Skeletal muscle cell (primary cell): Measurements from ENCODE around the gene UBQLN4.
A peak's percentile ranks its signal among the peaks of the same experiment; 100 is the strongest.
"Not testable (repeated sequence)": the region's sequence is repeated elsewhere in the genome, so short reads cannot be mapped to it uniquely, and the experiment has no call there.

Experiments
- DNase-seq: peaks from one replicate; pipeline ENCODE4 v3.0.0-alpha.2; 2010; ENCODE audit warnings: low read depth
- H3K4me3 ChIP-seq: 2 replicates; pipeline ENCODE4 v1.5.1; 2011; ENCODE audit warnings: low read depth, mild to moderate bottlenecking, control low read depth, low read length, moderate library complexity

The UBQLN4 gene

GRCh38 chr1:156081917-156082308 lies 28.3 kb upstream of the UBQLN4 start:
- DNase-seq: no peak
- peak overlapping the region; percentile 85 for H3K4me3 ChIP-seq

GRCh38 chr1:156081180-156081916 lies 27.8 kb upstream of the UBQLN4 start:
- DNase-seq: no peak
- H3K4me3 ChIP-seq: peak overlapping the region; percentile 85

GRCh38 chr1:156080863-156081179 lies 27.2 kb upstream of the UBQLN4 start:
- peak overlapping the region; percentile 85 for H3K4me3 ChIP-seq

GRCh38 chr1:156080241-156080862 lies 26.8 kb upstream of the UBQLN4 start:
- DNase-seq: no peak
- H3K4me3 ChIP-seq: peak overlapping the region; percentile 85

More at GRCh38 chr1:156080863-156081179, 27.2 kb upstream of the UBQLN4 start:
- DNase-seq: no peak

- H3K4me3 ChIP-seq: peak overlapping the region; percentile 85
- no peak for DNase-seq
These were observed 26.2 kb upstream of the UBQLN4 start for GRCh38 chr1:156079762-156080161.

GRCh38 chr1:156078728-156079127 lies 25.1 kb upstream of the UBQLN4 start:
- no peak for DNase-seq
- H3K4me3 ChIP-seq: no peak overlapping the region

DNA sequence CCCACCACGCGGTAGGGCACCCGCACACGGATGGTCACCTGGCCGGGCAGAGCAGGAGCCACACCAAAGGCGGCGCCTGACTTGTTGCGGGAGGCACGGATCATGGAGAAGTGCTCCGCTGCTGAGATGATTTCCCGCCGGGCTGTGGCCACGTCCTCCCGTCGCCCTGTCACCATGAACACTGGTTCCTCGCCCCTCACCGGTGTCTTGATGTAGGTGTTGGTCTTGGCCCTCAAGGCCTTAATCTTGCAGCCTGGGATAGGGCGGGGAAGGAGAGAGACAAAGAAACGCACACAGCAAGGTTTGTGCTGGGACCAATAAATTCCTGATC lies 23.8 kb upstream of the UBQLN4 start:
- no peak for DNase-seq
- no peak overlapping the region for H3K4me3 ChIP-seq

GRCh38 chr1:156076609-156077429 lies 23.2 kb upstream of the UBQLN4 start:
- no peak for DNase-seq
- H3K4me3 ChIP-seq: peak overlapping the region; percentile 20

- no peak for DNase-seq
- no peak overlapping the region for H3K4me3 ChIP-seq
These were observed 22.2 kb upstream of the UBQLN4 start for GRCh38 chr1:156075775-156076204.

DNA sequence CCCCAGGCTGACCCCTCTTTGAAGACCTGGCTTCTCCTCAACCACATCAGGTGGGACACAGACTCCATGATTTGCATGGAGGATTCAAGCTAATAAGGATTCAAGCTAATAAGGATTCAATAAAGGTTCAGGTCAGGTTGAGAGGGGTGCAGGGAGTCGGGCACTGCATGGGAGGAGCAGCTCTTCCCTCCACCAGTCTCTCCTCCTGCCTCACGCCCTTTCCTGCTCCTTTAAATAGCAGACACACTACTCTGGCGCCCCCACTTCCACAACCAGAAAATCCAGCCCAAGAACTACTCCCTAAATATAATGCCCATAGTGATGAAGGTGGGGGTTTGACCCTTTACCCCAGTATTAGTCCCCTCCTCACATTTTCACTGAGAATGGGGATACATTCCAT lies 21.6 kb upstream of the UBQLN4 start:
- no peak for DNase-seq
- H3K4me3 ChIP-seq: no peak overlapping the region

DNA sequence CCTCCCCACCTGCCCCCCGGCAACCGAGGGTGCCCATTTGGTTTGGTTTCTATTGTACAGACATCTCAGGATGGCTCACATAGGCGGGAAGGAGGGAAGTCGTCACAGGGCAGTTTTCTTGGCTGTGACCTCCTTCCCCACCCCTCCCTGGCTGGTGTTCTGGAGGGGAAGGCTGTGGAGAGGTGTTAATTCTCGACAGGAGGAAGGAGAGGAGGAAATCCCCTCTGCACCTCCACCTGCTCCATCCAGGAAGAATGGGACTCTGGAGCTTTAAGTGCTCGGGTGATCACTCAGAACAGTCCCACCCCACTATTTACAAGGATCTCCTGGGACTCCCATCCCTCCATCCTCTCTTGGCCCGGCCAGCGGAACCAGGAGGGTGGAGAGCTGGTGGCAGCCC lies 21.1 kb upstream of the UBQLN4 start:
- no peak for DNase-seq
- H3K4me3 ChIP-seq: no peak overlapping the region

GRCh38 chr1:156073740-156074139 lies 20.1 kb upstream of the UBQLN4 start:
- DNase-seq: no peak
- H3K4me3 ChIP-seq: no peak overlapping the region

- H3K4me3 ChIP-seq: no peak overlapping the region
- DNase-seq: no peak
These were observed 19.6 kb upstream of the UBQLN4 start for GRCh38 chr1:156073110-156073687.

DNA sequence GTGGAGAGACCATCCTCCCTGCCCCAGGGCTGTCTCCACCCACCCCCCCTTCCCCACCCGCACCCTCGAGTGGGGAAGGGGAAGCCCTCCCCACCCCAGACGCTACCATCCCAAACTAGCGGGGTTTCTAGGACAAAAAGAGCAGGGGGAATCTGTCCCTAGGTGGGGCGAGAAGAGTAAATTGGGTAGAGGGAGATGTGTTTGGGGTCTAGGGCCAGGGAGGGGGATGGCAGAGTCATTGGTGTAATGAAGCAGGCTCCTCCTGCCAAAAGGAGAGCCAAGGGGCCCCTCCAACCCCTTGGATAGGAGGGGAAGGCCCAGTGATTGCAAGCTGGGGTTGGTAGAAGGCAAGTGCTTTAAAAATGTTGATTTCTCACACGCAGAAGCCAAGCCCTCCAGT lies 18.7 kb upstream of the UBQLN4 start:
- H3K4me3 ChIP-seq: no peak overlapping the region
- no peak for DNase-seq

DNA sequence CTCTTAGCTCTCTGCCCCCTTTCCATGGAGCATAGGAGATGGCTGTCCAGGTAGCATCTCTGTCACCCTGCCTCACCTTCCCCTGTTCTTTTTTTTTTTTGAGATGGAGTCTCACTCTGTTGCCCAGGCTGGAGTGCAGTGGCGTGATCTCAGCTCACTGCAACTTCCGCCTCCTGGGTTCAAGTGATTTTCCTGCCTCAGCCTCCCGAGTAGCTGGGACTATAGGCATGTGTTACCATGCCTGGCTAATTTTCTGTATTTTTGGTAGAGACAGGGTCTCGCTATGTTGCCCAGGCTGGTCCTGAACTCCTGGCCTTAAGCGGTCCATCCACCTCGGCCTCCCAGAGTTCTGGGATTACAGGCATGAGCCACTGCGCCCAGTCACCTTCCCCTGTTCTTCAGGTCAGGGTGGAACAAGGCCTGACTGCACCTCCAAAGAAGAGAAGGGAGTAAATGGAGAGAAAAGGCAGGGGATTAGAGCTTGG lies 17.8 kb upstream of the UBQLN4 start:
- DNase-seq, H3K4me3 ChIP-seq: not testable (repeated sequence)

GRCh38 chr1:156070548-156070947 lies 16.9 kb upstream of the UBQLN4 start:
- DNase-seq: no peak
- no peak overlapping the region for H3K4me3 ChIP-seq

DNA sequence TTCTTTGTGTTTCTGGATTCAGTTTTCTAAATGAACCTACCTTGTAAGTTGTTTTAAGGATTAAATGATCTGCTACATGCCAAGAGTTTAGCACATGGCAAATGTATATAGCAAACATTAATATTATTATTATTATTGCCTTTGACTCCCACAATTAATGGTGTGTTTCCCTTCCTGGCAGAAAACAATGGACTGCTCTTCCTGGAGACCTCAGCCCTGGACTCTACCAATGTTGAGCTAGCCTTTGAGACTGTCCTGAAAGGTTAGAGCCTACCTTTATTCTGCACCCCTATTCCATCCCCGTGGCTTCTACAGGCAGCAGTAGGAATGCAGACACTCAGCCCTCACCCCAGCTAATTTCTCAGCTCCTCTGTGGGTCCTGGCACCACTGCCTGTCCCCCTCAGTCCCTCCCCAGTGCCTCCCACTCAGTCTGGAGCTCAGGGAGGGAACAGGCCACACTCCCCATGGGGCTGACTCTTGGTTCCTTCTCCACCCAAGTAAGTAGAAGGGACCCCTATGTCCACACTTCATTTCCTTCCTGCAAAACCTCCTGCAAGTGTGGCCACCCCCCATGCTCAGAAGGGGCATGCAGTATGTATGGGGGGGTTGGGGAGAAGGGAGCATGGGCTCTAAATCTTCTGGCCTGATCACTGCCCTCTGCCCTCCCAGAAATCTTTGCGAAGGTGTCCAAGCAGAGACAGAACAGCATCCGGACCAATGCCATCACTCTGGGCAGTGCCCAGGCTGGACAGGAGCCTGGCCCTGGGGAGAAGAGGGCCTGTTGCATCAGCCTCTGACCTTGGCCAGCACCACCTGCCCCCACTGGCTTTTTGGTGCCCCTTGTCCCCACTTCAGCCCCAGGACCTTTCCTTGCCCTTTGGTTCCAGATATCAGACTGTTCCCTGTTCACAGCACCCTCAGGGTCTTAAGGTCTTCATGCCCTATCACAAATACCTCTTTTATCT lies 16.2 kb upstream of the UBQLN4 start:
- no peak for DNase-seq
- H3K4me3 ChIP-seq: no peak overlapping the region

DNA sequence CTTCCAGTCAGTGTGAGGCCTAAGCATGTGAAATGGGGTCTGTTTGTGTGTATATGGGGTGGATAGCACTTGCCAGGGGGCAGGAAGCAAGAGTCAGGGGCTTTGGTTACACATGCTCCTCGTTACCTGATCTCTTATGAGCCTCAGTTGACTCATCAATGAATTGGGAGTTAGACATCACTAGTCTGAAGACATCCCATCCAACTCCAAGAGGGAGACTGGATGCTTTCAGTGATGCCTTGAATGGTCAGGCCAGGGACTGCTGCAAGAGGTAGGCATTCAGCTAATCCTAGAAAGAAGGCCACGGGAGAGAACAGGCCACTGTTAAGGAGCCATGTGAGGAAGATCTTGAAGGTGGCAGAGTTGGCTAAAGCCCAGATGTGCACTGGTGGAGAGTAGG lies 13.7 kb upstream of the UBQLN4 start:
- no peak for DNase-seq
- H3K4me3 ChIP-seq: no peak overlapping the region

DNA sequence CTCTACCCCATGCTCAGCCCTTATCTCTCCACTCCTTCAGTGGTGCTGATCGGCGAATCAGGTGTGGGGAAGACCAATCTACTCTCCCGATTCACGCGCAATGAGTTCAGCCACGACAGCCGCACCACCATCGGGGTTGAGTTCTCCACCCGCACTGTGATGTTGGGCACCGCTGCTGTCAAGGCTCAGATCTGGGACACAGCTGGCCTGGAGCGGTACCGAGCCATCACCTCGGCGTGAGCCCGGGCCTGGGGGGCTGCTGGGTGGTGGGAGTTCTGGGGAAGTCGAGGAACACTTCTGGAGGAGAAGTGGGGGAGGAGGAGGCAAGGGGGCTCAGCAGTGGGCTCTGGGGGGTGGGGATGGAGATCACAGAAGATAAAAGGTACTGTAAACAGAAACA lies 12.3 kb upstream of the UBQLN4 start:
- DNase-seq: no peak
- H3K4me3 ChIP-seq: no peak overlapping the region
